ENCODE measurements around the gene TMEM80. TPM values are rescaled to one million over a fixed set of nuclear protein-coding genes. Genes with fewer than 3 reads are reported as not detected.
A peak's percentile ranks its signal among the peaks of the same experiment; 100 is the strongest.

TMEM80 gene
- total RNA-seq, 1 experiment from 2014 or later, result 10.8 TPM

DNA sequence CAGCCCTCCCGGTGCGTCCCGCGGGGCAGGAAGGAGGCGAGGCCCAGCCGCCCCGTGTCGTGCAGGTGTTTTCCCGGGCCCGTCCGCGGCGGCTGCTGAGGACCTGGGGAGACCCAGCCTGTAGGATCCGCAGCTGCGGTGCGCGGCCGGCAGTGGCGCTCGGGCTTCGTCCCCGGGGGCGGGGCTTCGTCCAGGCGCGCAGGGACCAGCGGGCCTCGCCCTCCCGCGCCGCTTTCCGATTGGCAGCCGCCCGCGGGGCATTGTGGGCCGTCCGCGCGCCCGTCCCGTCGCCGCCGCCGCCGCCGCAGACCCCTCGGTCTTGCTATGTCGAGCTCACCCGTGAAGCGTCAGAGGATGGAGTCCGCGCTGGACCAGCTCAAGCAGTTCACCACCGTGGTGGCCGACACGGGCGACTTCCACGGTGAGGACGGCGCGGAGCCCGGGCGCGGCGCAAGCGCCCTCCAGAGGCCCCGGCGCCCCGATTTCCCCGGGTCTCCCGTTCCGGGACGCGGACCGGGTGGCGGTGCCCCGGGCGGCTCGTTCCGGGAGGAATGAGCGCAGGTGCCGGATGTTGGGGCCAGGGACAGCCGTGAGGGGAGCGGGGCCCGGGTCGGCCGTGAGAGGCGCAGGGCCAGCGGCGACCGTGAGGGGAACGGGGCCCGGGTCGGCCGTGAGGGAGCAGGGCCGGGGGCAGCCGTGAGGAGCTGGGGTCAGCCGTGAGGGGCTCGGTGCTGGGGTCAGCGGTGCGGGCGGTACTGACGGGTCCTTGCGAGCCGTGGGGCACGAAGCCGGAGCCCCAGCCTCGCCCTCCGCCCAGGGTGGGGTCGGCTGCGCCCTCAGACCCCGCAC lies 51.8 kb downstream of the TMEM80 start, which contains the start of gene TALDO1:
TSS of gene TALDO1 (plus strand) at position 307 of the 849 bp plus-strand sequence. CDS start at position 325, 18 bp downstream.
- ChIA-PET CTCF (no interaction called here), POLR2A (ENCODE audit: unreplicated experiment) (no interaction called here)
- BruUV-seq (replicated peaks), result no TSS peak
- Histone ChIP-seq H4K20me1 (ENCODE audit: low read length) (peaks cover 19% of the 10 kb centered on the region), H3K9me3 (ENCODE audit: low read length) (no peaks in the 10 kb centered on the region), H3K79me2 (ENCODE audit: low read length) (peaks cover 52% of the 10 kb centered on the region), H3K4me3 (ENCODE audit: low read length) (peak within 1 kb of the TSS; percentile 97), H3K9me2 (replicated peaks; ENCODE audit: low read length) (no peaks in the 10 kb centered on the region), H3K27me3 (ENCODE audit: low read length) (no peaks in the 10 kb centered on the region), H3K27ac (ENCODE audit: low read length) (peak within 1 kb of the TSS; percentile 75), H3K4me2 (ENCODE audit: low read length) (peak within 1 kb of the TSS; percentile 88), H3K4me1 (ENCODE audit: insufficient read depth, low read length) (peaks cover 15% of the 10 kb centered on the region), H3K9ac (ENCODE audit: low read length) (peak within 1 kb of the TSS; percentile 97), H2AFZ (ENCODE audit: low read length) (peak within 1 kb of the TSS; percentile 86), H3K36me3 (ENCODE audit: low read depth, low read length) (no peaks in the 10 kb centered on the region; the same call in none of the 2 replicates), H3F3A (ENCODE audit: low read length, unreplicated experiment) (no peaks in the 10 kb centered on the region)
- intact Hi-C loops (cut with micrococcal nuclease), result loop anchor here (2.0 kb wide), 1 partner anchor 15 kb away; no protein-coding TSS in a partner anchor
- DNase-seq (peak; percentile 86), ATAC-seq (peak; percentile 90)
- TF ChIP-seq, protein P1, sequence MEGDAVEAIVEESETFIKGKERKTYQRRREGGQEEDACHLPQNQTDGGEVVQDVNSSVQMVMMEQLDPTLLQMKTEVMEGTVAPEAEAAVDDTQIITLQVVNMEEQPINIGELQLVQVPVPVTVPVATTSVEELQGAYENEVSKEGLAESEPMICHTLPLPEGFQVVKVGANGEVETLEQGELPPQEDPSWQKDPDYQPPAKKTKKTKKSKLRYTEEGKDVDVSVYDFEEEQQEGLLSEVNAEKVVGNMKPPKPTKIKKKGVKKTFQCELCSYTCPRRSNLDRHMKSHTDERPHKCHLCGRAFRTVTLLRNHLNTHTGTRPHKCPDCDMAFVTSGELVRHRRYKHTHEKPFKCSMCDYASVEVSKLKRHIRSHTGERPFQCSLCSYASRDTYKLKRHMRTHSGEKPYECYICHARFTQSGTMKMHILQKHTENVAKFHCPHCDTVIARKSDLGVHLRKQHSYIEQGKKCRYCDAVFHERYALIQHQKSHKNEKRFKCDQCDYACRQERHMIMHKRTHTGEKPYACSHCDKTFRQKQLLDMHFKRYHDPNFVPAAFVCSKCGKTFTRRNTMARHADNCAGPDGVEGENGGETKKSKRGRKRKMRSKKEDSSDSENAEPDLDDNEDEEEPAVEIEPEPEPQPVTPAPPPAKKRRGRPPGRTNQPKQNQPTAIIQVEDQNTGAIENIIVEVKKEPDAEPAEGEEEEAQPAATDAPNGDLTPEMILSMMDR (conservative IDR thresholded peaks at IDR 0.05; ENCODE audit: low read depth, low read length), result peak; percentile 26; the same call in 1 of the 2 replicates
- TF ChIP-seq EZH2phosphoT487 (IDR thresholded peaks at IDR 0.05; ENCODE audit: borderline replicate concordance, low read length), result no peak

DNA sequence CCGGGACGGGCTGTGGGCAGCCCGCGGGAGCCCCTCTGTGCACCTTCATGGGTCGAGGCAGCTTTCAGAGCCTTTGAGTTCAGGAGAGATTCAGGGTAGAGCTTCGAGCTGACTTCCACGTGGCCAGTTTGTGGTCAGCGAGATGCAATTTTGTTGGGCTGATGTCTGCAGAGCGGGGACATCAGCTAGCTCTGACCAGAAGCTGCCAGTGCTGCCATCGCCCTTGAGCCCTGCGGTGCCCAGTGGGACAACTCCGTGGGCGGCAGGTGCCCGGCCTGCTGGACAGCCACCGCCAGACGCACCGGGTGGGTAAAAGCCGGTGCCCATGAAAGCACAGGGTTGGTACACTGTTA lies 52.4 kb downstream of the TMEM80 start:
- Histone ChIP-seq H3K27ac (ENCODE audit: low read length) (peak overlapping the region; percentile 75), H3K36me3 (ENCODE audit: low read depth, low read length) (no peaks in the 10 kb centered on the region; the same call in none of the 2 replicates), H2AFZ (ENCODE audit: low read length) (peak overlapping the region; percentile 86; the same call in 1 of the 2 replicates), H3K9me3 (ENCODE audit: low read length) (no peaks in the 10 kb centered on the region), H3F3A (ENCODE audit: low read length, unreplicated experiment) (no peaks in the 10 kb centered on the region), H4K20me1 (ENCODE audit: low read length) (peaks cover 22% of the 10 kb centered on the region), H3K4me2 (ENCODE audit: low read length) (peak overlapping the region; percentile 88), H3K4me1 (ENCODE audit: insufficient read depth, low read length) (peaks cover 15% of the 10 kb centered on the region), H3K9me2 (replicated peaks; ENCODE audit: low read length) (no peaks in the 10 kb centered on the region), H3K27me3 (ENCODE audit: low read length) (no peaks in the 10 kb centered on the region), H3K4me3 (ENCODE audit: low read length) (peak overlapping the region; percentile 97), H3K79me2 (ENCODE audit: low read length) (peaks cover 58% of the 10 kb centered on the region), H3K9ac (ENCODE audit: low read length) (peak overlapping the region; percentile 97)
- ChIA-PET POLR2A (ENCODE audit: unreplicated experiment) (no interaction called here), CTCF (no interaction called here)
- TF ChIP-seq, protein P1 (conservative IDR thresholded peaks at IDR 0.05; ENCODE audit: low read depth, low read length), result no peak
- TF ChIP-seq EZH2phosphoT487 (IDR thresholded peaks at IDR 0.05; ENCODE audit: borderline replicate concordance, low read length) (no peak), EZH2 (IDR thresholded peaks at IDR 0.05; ENCODE audit: low read length, unreplicated experiment) (no peak)
- BruUV-seq (replicated peaks), result no TSS peak
- ATAC-seq (peak; percentile 28), DNase-seq (no peak)
- intact Hi-C loops (cut with micrococcal nuclease), result loop anchor here (2.0 kb wide), 1 partner anchor 15 kb away; no protein-coding TSS in a partner anchor

DNA sequence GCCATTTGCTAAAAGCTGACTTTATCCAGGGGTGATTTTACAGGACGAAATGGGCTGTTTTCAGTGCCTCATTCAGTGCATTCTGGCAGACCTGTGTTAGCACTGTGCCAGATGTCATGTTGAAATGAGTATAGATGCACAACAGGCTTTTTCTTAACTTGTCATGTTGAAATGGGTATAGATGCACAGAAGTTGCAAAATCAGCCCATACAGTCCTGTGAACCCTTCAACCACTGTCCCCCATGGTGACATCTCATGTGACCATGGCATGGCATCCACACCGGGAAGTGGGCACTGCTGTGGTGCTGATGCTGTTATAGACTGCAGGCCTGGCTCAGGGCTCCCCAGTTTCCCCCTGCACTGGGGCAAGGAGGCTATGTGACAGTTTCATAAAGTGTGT lies 54.1 kb downstream of the TMEM80 start:
- no peaks in the 10 kb centered on the region; the same call in none of the 2 replicates for H3K36me3 ChIP-seq (ENCODE audit: low read depth, low read length)
- TF ChIP-seq, protein P1 (conservative IDR thresholded peaks at IDR 0.05; ENCODE audit: low read depth, low read length), result no peak
- no peak for TF ChIP-seq EZH2 (IDR thresholded peaks at IDR 0.05; ENCODE audit: low read length, unreplicated experiment)
- TF ChIP-seq EZH2phosphoT487 (IDR thresholded peaks at IDR 0.05; ENCODE audit: borderline replicate concordance, low read length), result no peak
- H3K9me3 ChIP-seq (ENCODE audit: low read length), result no peaks in the 10 kb centered on the region
- no TSS peak for BruUV-seq (replicated peaks)
- peaks cover 22% of the 10 kb centered on the region for H4K20me1 ChIP-seq (ENCODE audit: low read length)
- ChIA-PET CTCF (no interaction called here), POLR2A (ENCODE audit: unreplicated experiment) (no interaction called here)
- no peak for DNase-seq
- H2AFZ ChIP-seq (ENCODE audit: low read length), result no peak overlapping the region
- no peaks in the 10 kb centered on the region for H3K9me2 ChIP-seq (replicated peaks; ENCODE audit: low read length)
- intact Hi-C loops (cut with micrococcal nuclease), result loop anchor here (2.0 kb wide), 1 partner anchor 13 kb away; no protein-coding TSS in a partner anchor
- H3K4me3 ChIP-seq (ENCODE audit: low read length), result peak overlapping the region; percentile 97
- peak overlapping the region; percentile 88 for H3K4me2 ChIP-seq (ENCODE audit: low read length)
- H3K9ac ChIP-seq (ENCODE audit: low read length), result peak overlapping the region; percentile 97; the same call in 1 of the 2 replicates
- H3K79me2 ChIP-seq (ENCODE audit: low read length), result peaks cover 75% of the 10 kb centered on the region
- no peaks in the 10 kb centered on the region for H3K27me3 ChIP-seq (ENCODE audit: low read length)
- H3F3A ChIP-seq (ENCODE audit: low read length, unreplicated experiment), result no peaks in the 10 kb centered on the region
- ATAC-seq, result no peak
- no peak overlapping the region for H3K27ac ChIP-seq (ENCODE audit: low read length)
- peaks cover 15% of the 10 kb centered on the region for H3K4me1 ChIP-seq (ENCODE audit: insufficient read depth, low read length)

Measured in PC-3 (cell line).